Measurements from ENCODE around the gene SEPTIN1. TPM values are rescaled to one million over a fixed set of nuclear protein-coding genes. Genes with fewer than 3 reads are reported as not detected.

The SEPTIN1 gene
- total RNA-seq, 4 donors from 2014 or later, result 2.8 to 9.8 (median 4.8) TPM

- in situ Hi-C loops (cut with MboI; ENCODE audit: low pct_ligation_motif_present in 1 of 4, low pct_unique_long_range_greater_than_20kb in 1 of 4, low sequenced_read_pairs in 3 of 4), result no loop called here
- H3K27ac ChIP-seq, result peak overlapping the region; percentile 96 to 100 (median 100)
- TF ChIP-seq POLR2AphosphoS5 (IDR thresholded peaks at IDR 0.05) (peak; percentile 82 to 88 (median 83)), EP300 (IDR thresholded peaks at IDR 0.05; ENCODE audit: low read depth) (no peak), POLR2A (IDR thresholded peaks at IDR 0.05) (peak; percentile 74), CTCF (IDR thresholded peaks at IDR 0.05) (peak in 2 of 5 experiments; percentile 7 to 23)
- H3K27me3 ChIP-seq, result no peaks in the 10 kb centered on the region
- H3K9me3 ChIP-seq, result no peaks in the 10 kb centered on the region
- H3K4me1 ChIP-seq, result peaks cover 10 to 20% (median 16%) of the 10 kb centered on the region in 4 donors
- H3K36me3 ChIP-seq, result no peaks in the 10 kb centered on the region
- intact Hi-C loops (cut with DNase I; ENCODE audit: low total_unique reads), result no loop called here
- WGBS, 2 donors (ENCODE audit: low coverage in 1 of 2), result 0 to 1% methylated on average over 11 to 46 of the region's 67 CpGs
- H3K4me3 ChIP-seq, result peak overlapping the region; percentile 40 to 68 (median 64)
- peak; percentile 100 for DNase-seq
These were observed 3.9 kb downstream of the SEPTIN1 start for GRCh38 chr16:30378236-30379157.

GRCh38 chr16:30377812-30378235, 4.5 kb downstream of the SEPTIN1 start:
- DNase-seq, result peak; percentile 94
- WGBS, 2 donors (ENCODE audit: low coverage in 1 of 2), result 1% methylated on average over 39 of the region's 39 CpGs; no CpG with 5 or more reads in 1 of the 2 donors
- H3K27ac ChIP-seq, result peak overlapping the region; percentile 96 to 100 (median 100)
- no peak for TF ChIP-seq EP300 (IDR thresholded peaks at IDR 0.05; ENCODE audit: low read depth)
- TF ChIP-seq POLR2AphosphoS5 (IDR thresholded peaks at IDR 0.05), result peak in 2 of 3 donors; percentile 73 to 82
- TF ChIP-seq POLR2A (IDR thresholded peaks at IDR 0.05), result peak; percentile 72
- no peaks in the 10 kb centered on the region for H3K36me3 ChIP-seq
- in situ Hi-C loops (cut with MboI; ENCODE audit: low pct_ligation_motif_present in 1 of 4, low pct_unique_long_range_greater_than_20kb in 1 of 4, low sequenced_read_pairs in 3 of 4) (no loop called here), intact Hi-C loops (cut with DNase I; ENCODE audit: low total_unique reads) (no loop called here)
- peak overlapping the region; percentile 34 to 68 (median 64) for H3K4me3 ChIP-seq
- no peaks in the 10 kb centered on the region for H3K9me3 ChIP-seq
- H3K27me3 ChIP-seq, result no peaks in the 10 kb centered on the region
- peaks cover 10 to 20% (median 16%) of the 10 kb centered on the region in 4 donors for H3K4me1 ChIP-seq

GRCh38 chr16:30377050-30377811, 5.1 kb downstream of the SEPTIN1 start:
- no peaks in the 10 kb centered on the region for H3K9me3 ChIP-seq
- H3K36me3 ChIP-seq, result no peaks in the 10 kb centered on the region
- H3K27ac ChIP-seq, result peak overlapping the region; percentile 96 to 100 (median 100)
- peak overlapping the region in 3 of 4 donors; percentile 61 to 68 (median 66) for H3K4me3 ChIP-seq
- TF ChIP-seq CTCF (IDR thresholded peaks at IDR 0.05) (no peak), POLR2A (IDR thresholded peaks at IDR 0.05) (no peak), EP300 (IDR thresholded peaks at IDR 0.05; ENCODE audit: low read depth) (no peak), POLR2AphosphoS5 (IDR thresholded peaks at IDR 0.05) (no peak)
- intact Hi-C loops (cut with DNase I; ENCODE audit: low total_unique reads), result no loop called here
- peaks cover 10 to 20% (median 16%) of the 10 kb centered on the region in 4 donors for H3K4me1 ChIP-seq
- H3K27me3 ChIP-seq, result no peaks in the 10 kb centered on the region
- no peak for DNase-seq
- 19 to 30% methylated on average over 4 to 29 of the region's 29 CpGs for WGBS, 2 donors (ENCODE audit: low coverage in 1 of 2)
- in situ Hi-C loops (cut with MboI; ENCODE audit: low pct_ligation_motif_present in 1 of 4, low pct_unique_long_range_greater_than_20kb in 1 of 4, low sequenced_read_pairs in 3 of 4), result no loop called here

GRCh38 chr16:30376461-30376902, 5.9 kb downstream of the SEPTIN1 start:
- no peak overlapping the region for H3K4me3 ChIP-seq
- no peaks in the 10 kb centered on the region for H3K27me3 ChIP-seq
- intact Hi-C loops (cut with DNase I; ENCODE audit: low total_unique reads) (no loop called here), in situ Hi-C loops (cut with MboI; ENCODE audit: low pct_ligation_motif_present in 1 of 4, low pct_unique_long_range_greater_than_20kb in 1 of 4, low sequenced_read_pairs in 3 of 4) (no loop called here)
- TF ChIP-seq EP300 (IDR thresholded peaks at IDR 0.05; ENCODE audit: low read depth) (no peak), CTCF (IDR thresholded peaks at IDR 0.05) (no peak), POLR2A (IDR thresholded peaks at IDR 0.05) (no peak), POLR2AphosphoS5 (IDR thresholded peaks at IDR 0.05) (no peak)
- peak overlapping the region; percentile 96 to 100 (median 100) for H3K27ac ChIP-seq
- H3K9me3 ChIP-seq, result no peaks in the 10 kb centered on the region
- peaks cover 10 to 22% (median 17%) of the 10 kb centered on the region in 4 donors for H3K4me1 ChIP-seq
- 90% methylated on average over 8 of the region's 8 CpGs; no CpG with 5 or more reads in 1 of the 2 donors for WGBS, 2 donors (ENCODE audit: low coverage in 1 of 2)
- H3K36me3 ChIP-seq, result no peaks in the 10 kb centered on the region
- DNase-seq, result no peak

Measured in transverse colon (tissue), 4 donors.